Effector CD4-positive, alpha-beta T cell (primary cell): Measurements from ENCODE around the gene KCNQ1.

ENCODE experiments used
- DNase-seq: peaks from one replicate; pipeline ENCODE4 v3.0.0-alpha.2; 2020

The KCNQ1 gene

GRCh38 chr11:2857918-2858317 lies 413.1 kb downstream of the KCNQ1 start:
- no peak for DNase-seq

GRCh38 chr11:2858995-2859698 lies 414.3 kb downstream of the KCNQ1 start:
- DNase-seq: no peak

GRCh38 chr11:2859699-2860037 lies 414.9 kb downstream of the KCNQ1 start:
- DNase-seq: no peak

GRCh38 chr11:2860636-2861035 lies 415.8 kb downstream of the KCNQ1 start:
- DNase-seq: no peak

- DNase-seq: no peak
Observed at GRCh38 chr11:2862395-2863275, 417.8 kb downstream of the KCNQ1 start.

- no peak for DNase-seq
Observed at GRCh38 chr11:2863276-2863618, 418.4 kb downstream of the KCNQ1 start.

GRCh38 chr11:2864901-2865300 lies 420.1 kb downstream of the KCNQ1 start:
- no peak for DNase-seq

- no peak for DNase-seq
Observed at GRCh38 chr11:2865922-2866577, 421.2 kb downstream of the KCNQ1 start.

- no peak for DNase-seq
Observed at GRCh38 chr11:2867142-2867541, 422.3 kb downstream of the KCNQ1 start.

GRCh38 chr11:2867722-2868505 lies 423.1 kb downstream of the KCNQ1 start:
- DNase-seq: no peak

- no peak for DNase-seq
Observed at GRCh38 chr11:2868506-2869133, 423.8 kb downstream of the KCNQ1 start.

- DNase-seq: no peak
Observed at GRCh38 chr11:2869134-2869526, 424.3 kb downstream of the KCNQ1 start.

- DNase-seq: no peak
Observed at GRCh38 chr11:2869561-2870427, 425.0 kb downstream of the KCNQ1 start.

- no peak for DNase-seq
Observed at GRCh38 chr11:2870460-2870859, 425.7 kb downstream of the KCNQ1 start.

GRCh38 chr11:2870969-2871680 lies 426.3 kb downstream of the KCNQ1 start:
- no peak for DNase-seq

GRCh38 chr11:2874963-2875362 lies 430.2 kb downstream of the KCNQ1 start:
- DNase-seq: no peak

GRCh38 chr11:2877474-2877873 lies 432.7 kb downstream of the KCNQ1 start:
- DNase-seq: no peak

GRCh38 chr11:2878782-2879181 lies 434.0 kb downstream of the KCNQ1 start:
- no peak for DNase-seq

GRCh38 chr11:2880646-2881045 lies 435.8 kb downstream of the KCNQ1 start:
- no peak for DNase-seq

- no peak for DNase-seq
Observed at GRCh38 chr11:2881076-2881980, 436.5 kb downstream of the KCNQ1 start.
